GM11168 (cell line): Measurements from ENCODE around the gene DEAF1.

ENCODE experiments used
- in situ Hi-C: fragments of 300-500 bp; cut with MboI; formaldehyde crosslinking; loops from one replicate; pipeline ENCODE4 v1.12.0; 2022; ENCODE audit warnings: low sequenced_read_pairs; ENCODE audit not compliant: unreplicated experiment

Gene DEAF1

DNA sequence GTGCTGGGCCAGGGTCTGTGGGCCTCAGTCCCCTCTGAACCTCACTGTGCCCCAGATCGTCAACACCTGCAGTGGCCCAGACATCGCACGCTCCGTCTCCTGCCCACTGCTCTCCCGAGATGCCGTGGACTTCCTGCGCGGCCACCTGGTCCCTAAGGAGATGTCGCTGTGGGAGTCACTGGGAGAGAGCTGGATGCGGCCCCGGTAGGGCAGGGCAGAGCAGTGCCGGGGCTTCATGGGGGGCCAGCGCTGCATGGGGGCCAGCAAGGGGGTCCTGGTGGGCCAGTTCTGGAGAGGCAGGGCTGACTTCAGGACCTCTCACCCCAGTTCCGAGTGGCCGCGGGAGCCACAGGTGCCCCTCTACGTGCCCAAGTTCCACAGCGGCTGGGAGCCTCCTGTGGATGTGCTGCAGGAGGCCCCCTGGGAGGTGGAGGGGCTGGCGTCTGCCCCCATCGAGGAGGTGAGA, 27.4 kb upstream of the DEAF1 start:
- in situ Hi-C loops: no loop called here

DNA sequence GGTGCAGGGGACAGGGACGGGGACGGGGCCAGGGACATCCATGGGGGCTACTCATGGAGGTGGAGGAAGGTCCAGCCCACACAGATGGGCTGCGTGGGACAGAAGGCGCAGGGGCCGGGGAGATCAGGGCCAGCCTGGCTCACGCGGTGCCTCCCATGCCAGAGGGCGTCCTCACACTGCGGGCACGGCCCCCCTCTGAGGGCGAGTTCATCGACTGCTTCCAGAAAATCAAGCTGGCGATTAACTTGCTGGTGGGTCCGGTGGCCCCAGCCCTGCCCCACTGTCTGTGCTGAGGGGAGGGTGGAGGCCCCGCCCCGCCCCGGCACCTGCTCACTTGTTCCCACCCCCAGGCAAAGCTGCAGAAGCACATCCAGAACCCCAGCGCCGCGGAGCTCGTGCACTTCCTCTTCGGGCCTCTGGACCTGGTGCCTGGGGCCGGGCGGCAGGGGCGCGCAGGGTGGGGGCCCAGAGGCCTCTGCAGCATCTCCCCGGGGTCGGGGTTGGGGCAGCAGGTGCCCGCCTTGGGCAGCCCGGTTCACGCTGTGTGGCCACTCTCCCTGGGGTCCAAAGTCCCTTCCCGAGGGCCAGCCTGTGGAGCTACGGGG, 26.8 kb upstream of the DEAF1 start:
- in situ Hi-C loops: no loop called here

DNA sequence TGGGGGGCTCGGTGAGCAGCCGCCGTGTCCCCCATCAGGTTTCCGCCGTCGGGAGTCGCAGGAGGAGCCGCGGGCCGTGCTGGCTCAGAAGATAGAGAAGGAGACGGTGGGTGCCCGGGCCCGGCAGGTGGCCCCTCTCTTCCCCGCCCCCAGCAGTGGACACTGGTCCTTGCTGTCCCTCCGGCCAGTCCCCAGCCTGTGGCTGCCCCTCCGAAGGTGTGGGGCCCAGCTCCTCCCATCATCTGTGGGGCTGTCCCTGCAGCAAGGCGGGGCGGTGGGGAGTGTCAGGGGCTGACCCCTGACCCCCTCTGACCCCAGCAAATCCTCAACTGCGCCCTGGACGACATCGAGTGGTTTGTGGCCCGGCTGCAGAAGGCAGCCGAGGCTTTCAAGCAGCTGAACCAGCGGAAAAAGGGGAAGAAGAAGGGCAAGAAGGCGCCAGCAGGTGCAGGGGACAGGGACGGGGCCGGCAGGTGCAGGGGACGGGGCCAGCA, 26.3 kb upstream of the DEAF1 start:
- in situ Hi-C loops: no loop called here

GRCh38 chr11:720642-721246, 25.7 kb upstream of the DEAF1 start:
- in situ Hi-C loops: no loop called here

GRCh38 chr11:720017-720641, 25.1 kb upstream of the DEAF1 start:
- in situ Hi-C loops: no loop called here

DNA sequence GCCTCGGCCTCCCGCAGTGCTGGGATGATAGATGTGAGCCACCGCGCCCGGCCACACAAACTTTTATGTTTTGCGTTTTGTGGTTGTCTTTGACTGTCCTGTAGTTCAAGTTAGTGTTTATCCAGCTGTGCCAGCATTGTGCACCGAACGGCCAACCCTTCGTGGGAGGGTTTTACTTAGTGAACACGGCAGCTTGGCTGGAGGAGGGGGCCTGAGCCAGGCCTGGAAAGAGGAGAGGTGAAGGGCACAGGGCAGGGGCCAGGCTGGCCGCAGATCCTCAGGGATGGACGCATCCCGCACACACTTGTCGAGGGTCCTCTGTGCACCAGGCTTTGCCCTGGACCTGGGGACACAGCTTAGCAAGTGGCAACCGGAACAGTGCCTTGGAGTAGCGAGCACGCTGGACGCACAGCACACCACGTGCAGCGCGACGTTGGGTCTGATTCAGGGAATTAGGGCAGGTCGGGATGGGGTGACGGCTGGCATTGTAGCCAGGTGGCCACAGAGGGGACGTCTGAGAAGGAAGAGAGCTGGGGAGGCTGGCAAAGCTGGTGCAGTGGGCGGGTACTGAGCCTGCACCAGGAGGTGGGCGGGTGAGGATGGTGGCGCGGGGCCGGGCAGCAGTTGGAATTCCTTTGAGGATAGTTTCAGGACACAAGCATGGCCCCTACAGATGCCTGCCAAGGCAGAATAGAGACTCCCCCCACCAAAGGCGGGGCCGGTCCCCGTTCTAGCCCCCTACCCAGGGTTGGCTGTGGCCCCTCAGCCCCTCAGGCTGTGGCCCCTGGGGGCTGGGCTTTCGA, 24.4 kb upstream of the DEAF1 start:
- in situ Hi-C loops: loop anchor here (10.0 kb wide), 1 partner anchor 165 kb away; no protein-coding TSS in a partner anchor

DNA sequence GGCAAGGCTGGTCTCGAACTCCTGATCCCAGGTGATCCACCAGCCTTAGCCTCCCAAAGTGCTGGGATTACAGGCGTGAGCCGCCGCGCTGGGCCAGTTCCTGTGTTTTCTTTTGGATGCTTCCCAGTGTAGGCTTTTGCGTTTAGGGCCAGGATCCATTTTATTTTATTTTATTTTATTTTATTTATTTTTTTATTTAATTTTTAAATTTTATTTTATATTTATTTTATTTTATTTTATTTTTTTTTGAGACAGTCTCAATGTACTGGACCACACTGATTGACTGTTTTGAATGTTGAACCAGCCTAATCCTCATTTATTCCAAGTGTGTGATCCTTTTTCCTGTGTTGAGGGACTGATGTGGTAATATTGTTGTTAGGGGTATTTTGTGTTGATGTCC, 19.4 kb upstream of the DEAF1 start:
- in situ Hi-C loops: loop anchor here (10.0 kb wide), 1 partner anchor 160 kb away; no protein-coding TSS in a partner anchor

DNA sequence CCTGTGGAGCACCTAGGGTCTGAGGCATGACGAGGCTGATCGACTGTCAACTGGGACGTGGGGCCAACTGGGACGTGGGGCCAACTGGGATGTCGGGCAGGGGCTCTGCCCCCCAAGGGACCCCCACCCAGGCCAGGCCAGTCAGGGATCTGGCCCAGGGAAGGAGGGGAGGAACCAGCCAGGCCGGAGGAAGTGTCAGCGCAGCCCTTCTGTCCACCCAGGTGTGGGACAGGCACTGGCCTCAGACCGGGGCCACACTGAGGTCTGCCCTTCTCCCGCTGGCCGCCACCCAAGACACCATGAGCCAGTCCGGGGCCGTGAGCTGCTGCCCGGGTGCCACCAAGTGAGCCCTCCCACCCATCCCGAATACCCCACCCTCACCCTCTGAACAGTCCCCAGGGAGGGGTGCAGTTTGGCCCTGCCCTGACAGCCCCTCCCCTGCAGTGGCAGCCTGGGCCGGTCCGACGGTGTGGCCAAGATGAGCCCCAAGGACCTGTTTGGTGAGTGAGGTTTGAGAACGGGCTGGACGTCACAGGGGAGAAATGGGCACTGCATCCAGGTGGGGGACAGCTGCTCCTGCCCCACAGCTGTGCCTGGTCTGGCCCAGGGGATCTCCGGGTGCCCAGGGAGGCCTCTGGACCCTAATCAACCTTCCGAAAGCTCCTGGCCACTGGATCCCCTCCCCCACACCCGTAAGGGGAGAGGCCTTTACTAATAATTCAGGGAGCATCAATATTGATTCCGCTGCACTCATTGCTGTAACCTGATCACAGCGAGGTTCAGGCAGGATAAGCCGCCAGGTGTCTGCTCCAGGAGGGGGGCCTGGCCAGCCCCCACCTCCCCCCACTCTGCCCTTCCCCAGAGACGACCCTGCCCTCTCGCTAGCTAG, 14.3 kb upstream of the DEAF1 start:
- in situ Hi-C loops: no loop called here

DNA sequence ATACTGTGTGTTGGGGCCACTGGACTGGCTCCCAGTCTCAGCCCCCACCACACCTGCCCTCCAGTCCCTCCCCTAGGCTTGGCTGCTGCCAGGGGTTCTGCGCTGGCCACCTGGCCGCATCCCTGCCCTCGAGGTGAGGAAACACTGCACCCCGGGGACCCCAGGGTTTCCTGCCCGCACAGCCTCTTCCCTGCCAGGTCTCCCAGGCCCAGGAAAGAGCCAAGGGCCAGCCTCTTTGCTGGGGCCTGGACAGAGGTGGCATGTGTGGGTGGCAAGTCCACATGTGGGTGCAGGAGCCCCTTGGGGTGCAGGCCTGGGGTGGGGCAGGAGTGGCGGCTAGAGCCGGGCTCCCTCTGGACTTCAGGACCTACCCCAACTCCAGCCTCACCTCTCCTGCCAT, 13.5 kb upstream of the DEAF1 start:
- in situ Hi-C loops: no loop called here

DNA sequence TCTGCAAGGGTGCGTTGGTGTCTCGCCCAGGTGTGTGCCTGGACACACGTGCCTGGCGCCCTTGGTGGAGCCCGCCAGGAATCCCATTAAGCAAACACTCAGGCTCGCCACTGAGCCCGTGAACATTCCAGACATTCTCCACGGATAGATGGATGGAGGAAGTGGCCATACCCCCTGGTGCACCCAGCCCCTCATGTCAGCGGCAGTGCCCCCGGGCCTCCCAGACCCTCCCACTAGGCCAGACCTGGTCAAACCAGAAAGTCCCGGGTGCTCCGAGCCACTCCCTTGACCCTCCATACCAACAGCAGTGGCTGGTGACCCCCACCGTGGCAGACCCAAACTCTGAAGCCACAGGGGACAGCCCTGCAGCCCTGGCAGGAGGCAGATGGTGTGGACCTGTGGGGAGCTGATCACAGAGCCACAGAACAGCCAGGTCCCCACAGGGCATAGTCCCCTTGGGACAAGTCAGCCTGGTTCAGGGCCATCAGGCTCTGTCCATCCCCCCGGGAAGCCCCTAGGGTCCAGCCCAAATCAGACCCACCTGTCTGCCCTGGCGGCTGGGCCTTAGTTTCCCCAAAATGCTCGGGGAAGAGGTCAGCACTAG, 12.9 kb upstream of the DEAF1 start:
- in situ Hi-C loops: no loop called here

DNA sequence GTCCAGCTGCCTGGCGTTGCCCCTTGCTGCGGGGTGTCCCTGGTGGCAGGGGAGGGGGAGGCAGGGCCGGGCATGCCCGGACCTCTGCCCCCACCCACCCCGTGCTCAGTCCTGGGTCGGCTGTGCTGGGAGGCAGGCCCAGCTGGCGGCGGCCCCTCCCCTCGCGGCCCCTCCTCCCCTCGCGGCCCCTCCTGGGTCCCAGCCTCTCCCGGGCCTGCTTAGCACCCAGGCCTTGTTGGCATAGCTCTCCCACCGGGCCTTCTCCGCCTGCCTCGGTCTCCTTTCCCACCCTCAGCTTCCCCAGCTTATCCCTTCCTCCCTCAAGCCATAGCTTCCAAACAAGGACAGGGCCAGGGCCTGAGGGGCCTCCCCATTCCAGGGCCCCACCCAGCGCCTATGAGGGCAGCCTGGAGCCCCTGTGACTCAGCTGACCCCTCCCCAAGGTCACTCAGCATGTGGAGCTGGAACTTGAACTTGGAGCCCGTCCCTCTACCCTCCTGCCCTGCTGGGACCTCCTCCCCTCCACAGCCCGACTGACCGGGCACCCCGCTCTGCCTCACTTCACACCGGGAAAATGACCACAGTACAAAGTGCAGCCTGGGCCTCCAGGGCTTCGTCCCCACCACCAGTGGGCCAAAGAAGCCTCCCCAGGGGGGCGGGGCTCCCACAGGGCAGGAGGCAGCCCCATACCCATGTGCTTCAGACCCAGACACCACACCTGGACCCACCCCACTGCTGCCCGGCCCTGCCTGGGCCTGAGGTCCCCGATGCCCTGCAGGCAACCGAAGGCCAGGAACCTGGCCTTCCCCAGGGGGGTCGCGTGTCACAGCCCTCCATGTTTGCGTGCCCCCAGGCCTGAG, 12.2 kb upstream of the DEAF1 start:
- in situ Hi-C loops: no loop called here

- in situ Hi-C loops: no loop called here
These were observed 11.5 kb upstream of the DEAF1 start for GRCh38 chr11:706439-706956.

DNA sequence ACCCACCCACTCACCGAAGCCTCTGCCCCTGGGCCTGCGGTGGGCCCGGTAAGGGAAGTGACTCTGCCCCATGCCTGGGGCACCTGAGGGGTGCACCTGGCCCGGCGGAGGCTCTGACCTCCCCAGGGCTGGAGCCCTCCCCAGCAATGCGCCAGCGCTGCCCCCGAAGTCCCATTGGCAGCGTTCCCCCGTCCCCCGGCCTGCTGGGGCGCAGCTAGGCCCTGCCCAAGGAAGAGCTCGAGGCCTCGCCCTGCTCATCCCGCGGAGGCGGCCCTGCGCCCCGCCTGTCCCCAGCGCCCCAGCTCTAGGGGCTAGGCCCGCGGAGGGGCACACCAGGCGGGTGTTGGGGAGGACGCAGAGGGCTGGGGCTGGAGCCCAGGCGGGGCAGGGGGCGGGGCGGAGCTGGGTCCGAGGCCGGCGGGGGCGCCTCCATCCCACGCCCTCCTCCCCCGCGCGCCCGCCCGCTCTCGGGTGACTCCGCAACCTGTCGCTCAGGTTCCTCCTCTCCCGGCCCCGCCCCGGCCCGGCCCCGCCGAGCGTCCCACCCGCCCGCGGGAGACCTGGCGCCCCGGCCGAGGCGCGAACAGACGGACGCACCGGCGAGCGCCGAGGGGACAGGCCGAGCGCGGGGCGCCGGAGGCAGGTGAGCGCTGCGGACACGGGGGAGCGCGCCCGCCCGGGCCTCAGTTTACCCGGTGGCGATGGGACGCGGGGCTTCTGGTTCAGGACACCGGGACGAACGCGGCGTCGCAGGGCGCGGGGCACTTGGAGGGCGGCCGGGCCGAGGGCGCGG, 10.8 kb upstream of the DEAF1 start, which contains the start of gene EPS8L2:
EPS8L2 (plus strand) TSS at position 586 of the 793 bp plus-strand sequence. CDS start 3,177 bp downstream, outside the sequence.
- in situ Hi-C loops: no loop called here

- in situ Hi-C loops: no loop called here
These were observed 10.0 kb upstream of the DEAF1 start for GRCh38 chr11:704781-705645.

GRCh38 chr11:704228-704674, 9.2 kb upstream of the DEAF1 start:
- in situ Hi-C loops: no loop called here

GRCh38 chr11:703506-703905, 8.5 kb upstream of the DEAF1 start:
- in situ Hi-C loops: no loop called here
